Measurements from ENCODE around the gene SPEF2.

SPEF2 gene

GRCh38 chr5:35789732-35790456 lies 172.2 kb downstream of the SPEF2 start:
- TF ChIP-seq ZFP30 (CRISPR knock-in tag; IDR thresholded peaks at IDR 0.05), result no peak
- TF ChIP-seq, protein P1, sequence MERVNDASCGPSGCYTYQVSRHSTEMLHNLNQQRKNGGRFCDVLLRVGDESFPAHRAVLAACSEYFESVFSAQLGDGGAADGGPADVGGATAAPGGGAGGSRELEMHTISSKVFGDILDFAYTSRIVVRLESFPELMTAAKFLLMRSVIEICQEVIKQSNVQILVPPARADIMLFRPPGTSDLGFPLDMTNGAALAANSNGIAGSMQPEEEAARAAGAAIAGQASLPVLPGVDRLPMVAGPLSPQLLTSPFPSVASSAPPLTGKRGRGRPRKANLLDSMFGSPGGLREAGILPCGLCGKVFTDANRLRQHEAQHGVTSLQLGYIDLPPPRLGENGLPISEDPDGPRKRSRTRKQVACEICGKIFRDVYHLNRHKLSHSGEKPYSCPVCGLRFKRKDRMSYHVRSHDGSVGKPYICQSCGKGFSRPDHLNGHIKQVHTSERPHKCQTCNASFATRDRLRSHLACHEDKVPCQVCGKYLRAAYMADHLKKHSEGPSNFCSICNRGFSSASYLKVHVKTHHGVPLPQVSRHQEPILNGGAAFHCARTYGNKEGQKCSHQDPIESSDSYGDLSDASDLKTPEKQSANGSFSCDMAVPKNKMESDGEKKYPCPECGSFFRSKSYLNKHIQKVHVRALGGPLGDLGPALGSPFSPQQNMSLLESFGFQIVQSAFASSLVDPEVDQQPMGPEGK (CRISPR knock-in tag; IDR thresholded peaks at IDR 0.05; ENCODE audit: borderline replicate concordance), result no peak
- TF ChIP-seq ISL1 (CRISPR knock-in tag; IDR thresholded peaks at IDR 0.05), result no peak
- no peak for TF ChIP-seq ZFP3 (CRISPR knock-in tag; IDR thresholded peaks at IDR 0.05)
- TF ChIP-seq GLIS3 (CRISPR knock-in tag; IDR thresholded peaks at IDR 0.05), result no peak
- TF ChIP-seq ZNF8 (CRISPR knock-in tag; IDR thresholded peaks at IDR 0.05), result no peak
- peak; percentile 40 for ATAC-seq

DNA sequence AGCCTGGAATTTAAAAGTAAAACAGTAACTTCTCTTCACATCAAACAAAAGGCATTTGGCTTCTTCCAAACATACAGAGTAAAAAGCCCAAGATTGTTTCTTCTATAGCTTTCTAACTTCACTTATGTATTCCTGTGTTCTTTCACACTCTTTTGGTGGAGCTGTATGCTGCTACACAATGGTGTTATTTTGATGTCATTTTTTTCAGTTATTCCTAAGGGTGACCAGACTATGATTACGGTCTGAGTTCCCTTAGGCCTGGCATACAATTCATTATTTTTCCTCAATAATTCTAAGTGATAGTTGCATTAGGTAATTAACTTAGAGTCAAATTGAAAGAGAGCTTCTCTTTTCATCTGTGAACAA lies 172.8 kb downstream of the SPEF2 start:
- TF ChIP-seq ZNF565 (CRISPR knock-in tag; conservative IDR thresholded peaks at IDR 0.05; ENCODE audit: low read depth) (no peak), ZFP3 (CRISPR knock-in tag; IDR thresholded peaks at IDR 0.05) (no peak)
- peak; percentile 22 for ATAC-seq

GRCh38 chr5:35794328-35794619 lies 176.6 kb downstream of the SPEF2 start:
- ATAC-seq, result no peak
- TF ChIP-seq ZNF8 (CRISPR knock-in tag; IDR thresholded peaks at IDR 0.05), result no peak
- no peak for TF ChIP-seq CSDC2 (CRISPR knock-in tag; IDR thresholded peaks at IDR 0.05)
- no peak for TF ChIP-seq ISL1 (CRISPR knock-in tag; IDR thresholded peaks at IDR 0.05)
- no peak for TF ChIP-seq ZFP3 (CRISPR knock-in tag; IDR thresholded peaks at IDR 0.05)
- TF ChIP-seq RARB (CRISPR knock-in tag; IDR thresholded peaks at IDR 0.05), result no peak
- no peak for TF ChIP-seq TSHZ2 (CRISPR knock-in tag; IDR thresholded peaks at IDR 0.05)
- TF ChIP-seq ZNF565 (CRISPR knock-in tag; conservative IDR thresholded peaks at IDR 0.05; ENCODE audit: low read depth), result no peak
- no peak for TF ChIP-seq ARNTL (CRISPR knock-in tag; IDR thresholded peaks at IDR 0.05; ENCODE audit: borderline replicate concordance, low read depth)
- TF ChIP-seq PPARA (CRISPR knock-in tag; IDR thresholded peaks at IDR 0.05; ENCODE audit: borderline replicate concordance), result no peak
- TF ChIP-seq, protein P2, sequence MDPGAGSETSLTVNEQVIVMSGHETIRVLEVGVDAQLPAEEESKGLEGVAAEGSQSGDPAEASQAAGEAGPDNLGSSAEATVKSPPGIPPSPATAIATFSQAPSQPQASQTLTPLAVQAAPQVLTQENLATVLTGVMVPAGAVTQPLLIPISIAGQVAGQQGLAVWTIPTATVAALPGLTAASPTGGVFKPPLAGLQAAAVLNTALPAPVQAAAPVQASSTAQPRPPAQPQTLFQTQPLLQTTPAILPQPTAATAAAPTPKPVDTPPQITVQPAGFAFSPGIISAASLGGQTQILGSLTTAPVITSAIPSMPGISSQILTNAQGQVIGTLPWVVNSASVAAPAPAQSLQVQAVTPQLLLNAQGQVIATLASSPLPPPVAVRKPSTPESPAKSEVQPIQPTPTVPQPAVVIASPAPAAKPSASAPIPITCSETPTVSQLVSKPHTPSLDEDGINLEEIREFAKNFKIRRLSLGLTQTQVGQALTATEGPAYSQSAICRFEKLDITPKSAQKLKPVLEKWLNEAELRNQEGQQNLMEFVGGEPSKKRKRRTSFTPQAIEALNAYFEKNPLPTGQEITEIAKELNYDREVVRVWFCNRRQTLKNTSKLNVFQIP (CRISPR knock-in tag; IDR thresholded peaks at IDR 0.05; ENCODE audit: borderline replicate concordance, low read depth), result no peak
- no peak for TF ChIP-seq CREB5 (CRISPR knock-in tag; IDR thresholded peaks at IDR 0.05; ENCODE audit: low read depth)
- TF ChIP-seq OSR1 (CRISPR knock-in tag; IDR thresholded peaks at IDR 0.05), result no peak
- TF ChIP-seq BACH2 (CRISPR knock-in tag; IDR thresholded peaks at IDR 0.05; ENCODE audit: borderline replicate concordance), result no peak

DNA sequence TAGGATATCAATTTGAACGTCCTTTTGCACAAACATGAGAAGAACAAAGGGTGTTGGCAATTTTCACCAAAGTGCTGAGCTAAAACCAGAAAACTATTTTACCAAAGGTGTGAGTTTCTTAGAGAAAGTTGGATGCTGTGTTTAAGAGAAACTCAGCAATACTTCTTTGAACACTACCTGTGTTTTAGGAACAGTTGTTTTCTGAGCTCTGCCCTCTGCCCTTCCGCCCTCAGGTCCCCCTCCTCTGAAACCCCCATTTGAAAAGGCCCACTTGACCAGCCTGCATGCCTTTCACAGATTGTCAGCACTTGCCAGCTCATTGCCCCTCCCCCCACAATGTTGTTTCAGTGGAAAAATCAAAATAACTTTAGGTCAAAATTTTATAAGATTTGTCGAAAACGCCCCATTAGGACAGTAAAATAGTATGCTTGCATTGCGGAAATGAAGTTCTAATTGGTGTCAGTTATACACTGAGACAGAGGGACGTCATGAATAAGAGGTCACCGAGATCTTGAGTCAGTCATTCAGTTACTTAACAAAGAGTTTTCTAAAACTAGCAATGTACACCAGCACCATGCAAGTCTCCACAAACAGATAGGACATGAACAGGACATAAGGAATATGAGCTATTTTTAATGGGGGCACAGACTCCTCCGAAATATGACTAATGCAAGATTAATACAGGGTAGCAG lies 177.2 kb downstream of the SPEF2 start:
- no peak for ATAC-seq
- no peak for TF ChIP-seq ZFP30 (CRISPR knock-in tag; IDR thresholded peaks at IDR 0.05)
- TF ChIP-seq, protein P2 (CRISPR knock-in tag; IDR thresholded peaks at IDR 0.05; ENCODE audit: borderline replicate concordance, low read depth), result no peak
- TF ChIP-seq TOX (CRISPR knock-in tag; IDR thresholded peaks at IDR 0.05; ENCODE audit: borderline replicate concordance), result no peak
- no peak for TF ChIP-seq ISL1 (CRISPR knock-in tag; IDR thresholded peaks at IDR 0.05)
- TF ChIP-seq BACH2 (CRISPR knock-in tag; IDR thresholded peaks at IDR 0.05; ENCODE audit: borderline replicate concordance), result no peak
- no peak for TF ChIP-seq GLIS3 (CRISPR knock-in tag; IDR thresholded peaks at IDR 0.05)
- TF ChIP-seq, protein P1 (CRISPR knock-in tag; IDR thresholded peaks at IDR 0.05; ENCODE audit: borderline replicate concordance), result no peak
